OCI-LY1 (cell line): ENCODE measurements around the gene ZNF800.

Experiments
- H2AFZ ChIP-seq: fragments of 200-600 bp; sonication (generic), shearing (Covaris generic); 2 replicates; pipeline ENCODE4 v1.6.0; 2014; ENCODE audit warnings: antibody characterized with exemption, mild to moderate bottlenecking, low read length
- H3F3A ChIP-seq: fragments of 200-600 bp; sonication (generic), shearing (Covaris generic); 2 replicates; pipeline ENCODE4 v1.6.0; 2014; ENCODE audit warnings: mild to moderate bottlenecking, antibody characterized with exemption, low read length, moderate library complexity; ENCODE audit not compliant: insufficient read depth
- H3K27ac ChIP-seq: fragments of 200-600 bp; sonication (generic); 2 replicates; pipeline ENCODE4 v1.5.1; 2014; ENCODE audit warnings: low read length, mixed run types, mild to moderate bottlenecking, low read depth; ENCODE audit not compliant: poor library complexity, severe bottlenecking
- H3K27me3 ChIP-seq: fragments of 200-600 bp; sonication (generic); 2 replicates; pipeline ENCODE4 v1.6.0; 2014; ENCODE audit warnings: antibody characterized with exemption, mild to moderate bottlenecking, low read length, moderate library complexity; ENCODE audit not compliant: insufficient read depth
- H3K36me3 ChIP-seq: fragments of 200-600 bp; sonication (generic); 2 replicates; pipeline ENCODE4 v1.6.1; 2014; ENCODE audit warnings: mild to moderate bottlenecking, antibody characterized with exemption, low read length, moderate library complexity, mixed read lengths; ENCODE audit not compliant: insufficient read depth
- H3K4me1 ChIP-seq: fragments of 200-600 bp; sonication (generic); 2 replicates; pipeline ENCODE4 v1.5.1; 2014; ENCODE audit warnings: mild to moderate bottlenecking, low read length, moderate library complexity; ENCODE audit not compliant: insufficient read depth, severe bottlenecking
- H3K4me2 ChIP-seq: fragments of 200-600 bp; sonication (generic), shearing (Covaris generic); 2 replicates; pipeline ENCODE4 v1.6.1; 2014; ENCODE audit warnings: low read length
- H3K4me3 ChIP-seq: fragments of 200-600 bp; sonication (generic); 2 replicates; pipeline ENCODE4 v1.5.1; 2014; ENCODE audit warnings: low read length, low read depth, mild to moderate bottlenecking, mixed read lengths; ENCODE audit not compliant: poor library complexity, severe bottlenecking
- H3K79me2 ChIP-seq: fragments of 200-600 bp; shearing (Covaris generic); 2 replicates; pipeline ENCODE4 v1.6.1; 2016; ENCODE audit warnings: mixed run types, low read length, mixed read lengths; ENCODE audit not compliant: insufficient read depth
- H3K9ac ChIP-seq: fragments of 200-600 bp; sonication (generic), shearing (Covaris generic); 2 replicates; pipeline ENCODE4 v1.6.1; 2014; ENCODE audit warnings: mild to moderate bottlenecking, low read length, mixed read lengths
- H3K9me2 ChIP-seq: fragments of 200-600 bp; sonication (generic), shearing (Covaris generic); 2 replicates; pipeline ENCODE4 v1.6.1; 2014; ENCODE audit warnings: low read depth, mild to moderate bottlenecking, low read length, mixed read lengths
- H3K9me3 ChIP-seq: fragments of 200-600 bp; shearing (Covaris generic); 2 replicates; pipeline ENCODE4 v1.6.1; 2014; ENCODE audit warnings: low read length, mixed read lengths
- H4K20me1 ChIP-seq: fragments of 200-600 bp; sonication (generic), shearing (Covaris generic); 2 replicates; pipeline ENCODE4 v1.6.0; 2016; ENCODE audit warnings: mild to moderate bottlenecking, low read length; ENCODE audit not compliant: insufficient read depth
- EZH2 ChIP-seq: fragments of 200-600 bp; sonication (generic), shearing (Covaris generic); IDR thresholded peaks from 2 replicates; pipeline ENCODE4 v1.8.0; 2017; ENCODE audit warnings: borderline replicate concordance, mixed run types, mild to moderate bottlenecking, antibody characterized with exemption, low read length, moderate library complexity, mixed read lengths
- TF ChIP-seq, protein P1 (sequence below): fragments of 200-600 bp; sonication (generic), shearing (Covaris generic); IDR thresholded peaks from 2 replicates; pipeline ENCODE4 v1.5.1; 2017; ENCODE audit warnings: mild to moderate bottlenecking, antibody characterized with exemption, low read length, moderate library complexity, mixed read lengths

Gene ZNF800

DNA sequence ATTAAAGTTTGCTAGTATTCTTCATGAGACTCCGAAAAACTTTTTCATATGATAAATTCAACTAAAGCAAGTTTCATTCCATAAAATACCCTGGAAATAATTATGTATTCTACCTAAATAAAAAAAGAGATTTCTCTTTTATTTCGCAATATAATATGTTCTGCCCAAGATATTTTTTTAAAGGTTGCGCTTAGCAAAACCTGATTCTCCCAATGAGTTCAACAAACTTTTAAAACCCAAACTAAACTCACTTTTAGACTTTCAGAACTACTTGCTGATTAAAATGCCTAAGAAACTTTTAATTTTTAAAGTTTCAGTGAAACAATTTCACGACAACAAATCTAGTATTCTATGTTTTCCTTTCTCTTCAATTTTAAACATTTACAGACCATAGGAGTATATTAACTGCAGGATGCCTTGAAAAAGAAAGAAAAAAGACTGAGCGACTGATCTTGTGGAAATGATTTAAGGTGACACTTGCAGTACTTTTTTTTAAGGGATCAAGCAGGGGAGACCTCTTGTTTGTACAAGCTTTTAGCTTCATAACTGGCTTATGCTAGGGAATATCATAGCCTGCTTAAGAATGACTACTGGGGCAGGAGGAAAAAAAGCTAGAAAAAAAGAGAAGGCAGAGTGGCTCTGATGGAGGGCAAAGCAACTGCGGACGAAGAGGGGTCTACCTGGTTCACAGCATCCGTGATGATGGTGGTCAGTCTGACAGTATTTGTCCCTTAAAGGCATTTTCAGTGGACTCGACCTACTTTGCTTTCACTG is 1.5 kb downstream of the ZNF800 start:
- Histone ChIP-seq H3K27ac (peak overlapping the region; percentile 26), H3K79me2 (peaks cover 56% of the 10 kb centered on the region), H4K20me1 (peaks cover 5% of the 10 kb centered on the region; the same call in 1 of the 2 replicates), H3K4me3 (peak overlapping the region; percentile 86), H3K9me2 (no peaks in the 10 kb centered on the region), H3F3A (no peaks in the 10 kb centered on the region), H3K36me3 (peaks cover 52% of the 10 kb centered on the region), H3K9me3 (no peaks in the 10 kb centered on the region), H3K27me3 (no peaks in the 10 kb centered on the region), H3K4me1 (peaks cover 34% of the 10 kb centered on the region), H3K4me2 (peak overlapping the region; percentile 94), H2AFZ (no peak overlapping the region), H3K9ac (peak overlapping the region; percentile 96)
- TF ChIP-seq EZH2, result no peak
- TF ChIP-seq, protein P1, sequence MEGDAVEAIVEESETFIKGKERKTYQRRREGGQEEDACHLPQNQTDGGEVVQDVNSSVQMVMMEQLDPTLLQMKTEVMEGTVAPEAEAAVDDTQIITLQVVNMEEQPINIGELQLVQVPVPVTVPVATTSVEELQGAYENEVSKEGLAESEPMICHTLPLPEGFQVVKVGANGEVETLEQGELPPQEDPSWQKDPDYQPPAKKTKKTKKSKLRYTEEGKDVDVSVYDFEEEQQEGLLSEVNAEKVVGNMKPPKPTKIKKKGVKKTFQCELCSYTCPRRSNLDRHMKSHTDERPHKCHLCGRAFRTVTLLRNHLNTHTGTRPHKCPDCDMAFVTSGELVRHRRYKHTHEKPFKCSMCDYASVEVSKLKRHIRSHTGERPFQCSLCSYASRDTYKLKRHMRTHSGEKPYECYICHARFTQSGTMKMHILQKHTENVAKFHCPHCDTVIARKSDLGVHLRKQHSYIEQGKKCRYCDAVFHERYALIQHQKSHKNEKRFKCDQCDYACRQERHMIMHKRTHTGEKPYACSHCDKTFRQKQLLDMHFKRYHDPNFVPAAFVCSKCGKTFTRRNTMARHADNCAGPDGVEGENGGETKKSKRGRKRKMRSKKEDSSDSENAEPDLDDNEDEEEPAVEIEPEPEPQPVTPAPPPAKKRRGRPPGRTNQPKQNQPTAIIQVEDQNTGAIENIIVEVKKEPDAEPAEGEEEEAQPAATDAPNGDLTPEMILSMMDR, result no peak

DNA sequence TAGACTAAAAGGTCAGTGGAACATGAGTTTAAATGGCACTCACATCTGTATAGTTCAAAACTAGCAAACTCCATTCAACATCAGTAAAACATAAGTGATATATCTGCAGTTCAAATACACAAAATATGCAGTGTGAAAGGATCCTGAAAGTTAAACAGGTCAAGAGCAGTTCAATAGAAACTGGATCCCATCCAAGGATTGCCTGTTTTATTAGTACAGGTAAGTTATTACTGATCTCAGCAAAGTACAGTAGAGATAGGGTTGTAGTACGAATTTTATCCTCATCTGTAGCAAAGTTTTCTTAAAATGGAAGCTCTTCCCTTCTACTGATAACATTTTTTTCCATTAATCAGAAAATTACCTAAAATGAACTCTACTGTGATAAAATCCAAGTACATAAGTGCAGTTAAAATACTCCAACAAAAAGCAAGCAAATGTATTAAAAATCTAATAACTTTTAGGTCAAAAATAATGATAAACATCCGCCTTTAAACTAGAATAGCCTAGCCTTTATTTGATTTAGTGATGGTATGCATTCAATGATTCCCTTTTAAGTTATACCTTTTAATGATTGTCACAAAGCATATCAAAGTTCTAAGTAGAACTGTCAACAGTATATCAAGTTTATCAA is 2.2 kb downstream of the ZNF800 start:
- no peaks in the 10 kb centered on the region for H3F3A ChIP-seq
- H2AFZ ChIP-seq, result no peak overlapping the region
- peaks cover 5% of the 10 kb centered on the region; the same call in 1 of the 2 replicates for H4K20me1 ChIP-seq
- H3K9me3 ChIP-seq, result no peaks in the 10 kb centered on the region
- H3K27me3 ChIP-seq, result no peaks in the 10 kb centered on the region
- H3K4me3 ChIP-seq, result peak overlapping the region; percentile 86
- H3K79me2 ChIP-seq, result peaks cover 63% of the 10 kb centered on the region
- peaks cover 34% of the 10 kb centered on the region for H3K4me1 ChIP-seq
- peak overlapping the region; percentile 96 for H3K9ac ChIP-seq
- H3K4me2 ChIP-seq, result peak overlapping the region; percentile 94
- H3K9me2 ChIP-seq, result no peaks in the 10 kb centered on the region
- TF ChIP-seq, protein P1, result no peak
- TF ChIP-seq EZH2, result no peak
- peaks cover 56% of the 10 kb centered on the region for H3K36me3 ChIP-seq
- no peak overlapping the region for H3K27ac ChIP-seq

DNA sequence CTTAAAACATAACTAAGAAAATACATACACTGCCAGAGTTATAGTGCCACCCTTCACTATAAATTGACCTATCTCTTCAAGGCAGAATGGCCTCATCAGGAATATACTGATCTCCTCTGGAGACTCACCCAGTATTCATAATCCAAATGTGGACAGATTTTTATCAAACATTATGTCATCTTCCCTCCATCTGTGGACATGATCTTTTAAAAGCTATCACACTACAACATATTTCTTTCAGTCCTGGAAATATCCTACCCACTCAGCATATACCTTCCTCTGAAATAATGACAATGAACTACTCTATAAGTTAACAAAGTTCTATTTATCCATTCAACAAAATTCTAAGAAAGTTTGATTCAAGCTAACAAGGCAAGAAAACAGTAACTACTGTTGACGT is 3.2 kb downstream of the ZNF800 start:
- H3K9me2 ChIP-seq, result no peaks in the 10 kb centered on the region
- no peak overlapping the region for H3K9ac ChIP-seq
- peaks cover 34% of the 10 kb centered on the region for H3K4me1 ChIP-seq
- H3K9me3 ChIP-seq, result no peaks in the 10 kb centered on the region
- H4K20me1 ChIP-seq, result peaks cover 5% of the 10 kb centered on the region; the same call in 1 of the 2 replicates
- no peak overlapping the region for H2AFZ ChIP-seq
- peaks cover 73% of the 10 kb centered on the region for H3K79me2 ChIP-seq
- H3K4me2 ChIP-seq, result peak overlapping the region; percentile 94; the same call in 1 of the 2 replicates
- no peaks in the 10 kb centered on the region for H3F3A ChIP-seq
- H3K27ac ChIP-seq, result no peak overlapping the region
- TF ChIP-seq, protein P1, result no peak
- TF ChIP-seq EZH2, result no peak
- no peak overlapping the region for H3K4me3 ChIP-seq
- peaks cover 66% of the 10 kb centered on the region for H3K36me3 ChIP-seq
- H3K27me3 ChIP-seq, result no peaks in the 10 kb centered on the region
